ENCODE measurements around the gene DHX34.

DHX34 gene

GRCh38 chr19:47414469-47414868 is 65.4 kb downstream of the DHX34 start:
- Histone ChIP-seq H3K27me3 (ENCODE audit: insufficient read depth, low read length) (no peaks in the 10 kb centered on the region), H3K9me3 (ENCODE audit: low read length) (no peaks in the 10 kb centered on the region), H3K4me3 (ENCODE audit: low read length) (no peak overlapping the region), H3K4me1 (ENCODE audit: insufficient read depth, low read length) (peaks cover 13% of the 10 kb centered on the region), H3K36me3 (ENCODE audit: insufficient read depth, low read length) (peaks cover 20% of the 10 kb centered on the region), H2AFZ (ENCODE audit: low read depth, low read length) (no peak overlapping the region)

- Histone ChIP-seq H3K27me3 (ENCODE audit: insufficient read depth, low read length) (no peaks in the 10 kb centered on the region), H3K4me3 (ENCODE audit: low read length) (no peak overlapping the region), H2AFZ (ENCODE audit: low read depth, low read length) (no peak overlapping the region), H3K36me3 (ENCODE audit: insufficient read depth, low read length) (peaks cover 20% of the 10 kb centered on the region), H3K9me3 (ENCODE audit: low read length) (no peaks in the 10 kb centered on the region), H3K4me1 (ENCODE audit: insufficient read depth, low read length) (peaks cover 29% of the 10 kb centered on the region)
Measured at GRCh38 chr19:47415953-47416642, 67.0 kb downstream of the DHX34 start.

GRCh38 chr19:47416643-47416985 is 67.5 kb downstream of the DHX34 start:
- no peaks in the 10 kb centered on the region for H3K27me3 ChIP-seq (ENCODE audit: insufficient read depth, low read length)
- peaks cover 20% of the 10 kb centered on the region for H3K36me3 ChIP-seq (ENCODE audit: insufficient read depth, low read length)
- no peaks in the 10 kb centered on the region for H3K9me3 ChIP-seq (ENCODE audit: low read length)
- H3K4me3 ChIP-seq (ENCODE audit: low read length) = no peak overlapping the region
- H3K4me1 ChIP-seq (ENCODE audit: insufficient read depth, low read length) = peaks cover 34% of the 10 kb centered on the region
- no peak overlapping the region for H2AFZ ChIP-seq (ENCODE audit: low read depth, low read length)

GRCh38 chr19:47417107-47417745 is 68.1 kb downstream of the DHX34 start:
- Histone ChIP-seq H3K9me3 (ENCODE audit: low read length) (no peaks in the 10 kb centered on the region), H3K36me3 (ENCODE audit: insufficient read depth, low read length) (peaks cover 20% of the 10 kb centered on the region), H3K27me3 (ENCODE audit: insufficient read depth, low read length) (no peaks in the 10 kb centered on the region), H3K4me1 (ENCODE audit: insufficient read depth, low read length) (peaks cover 39% of the 10 kb centered on the region), H3K4me3 (ENCODE audit: low read length) (peak overlapping the region; percentile 64), H2AFZ (ENCODE audit: low read depth, low read length) (no peak overlapping the region)

GRCh38 chr19:47417746-47418691 is 68.9 kb downstream of the DHX34 start:
- no peaks in the 10 kb centered on the region for H3K9me3 ChIP-seq (ENCODE audit: low read length)
- peaks cover 47% of the 10 kb centered on the region for H3K4me1 ChIP-seq (ENCODE audit: insufficient read depth, low read length)
- no peaks in the 10 kb centered on the region for H3K27me3 ChIP-seq (ENCODE audit: insufficient read depth, low read length)
- no peak overlapping the region for H2AFZ ChIP-seq (ENCODE audit: low read depth, low read length)
- peak overlapping the region; percentile 64 for H3K4me3 ChIP-seq (ENCODE audit: low read length)
- H3K36me3 ChIP-seq (ENCODE audit: insufficient read depth, low read length) = peaks cover 20% of the 10 kb centered on the region

- H3K9me3 ChIP-seq (ENCODE audit: low read length) = no peaks in the 10 kb centered on the region
- H3K27me3 ChIP-seq (ENCODE audit: insufficient read depth, low read length) = no peaks in the 10 kb centered on the region
- no peak overlapping the region for H2AFZ ChIP-seq (ENCODE audit: low read depth, low read length)
- H3K4me3 ChIP-seq (ENCODE audit: low read length) = peak overlapping the region; percentile 64
- peaks cover 51% of the 10 kb centered on the region for H3K4me1 ChIP-seq (ENCODE audit: insufficient read depth, low read length)
- peaks cover 15% of the 10 kb centered on the region for H3K36me3 ChIP-seq (ENCODE audit: insufficient read depth, low read length)
Measured at GRCh38 chr19:47418692-47419029, 69.5 kb downstream of the DHX34 start.

GRCh38 chr19:47419030-47419783 is 70.1 kb downstream of the DHX34 start, which contains the start of gene MEIS3:
Gene MEIS3, minus strand, starts transcription at chr19:47419527. Its CDS starts 446 bp downstream, at chr19:47419081.
- Histone ChIP-seq H2AFZ (ENCODE audit: low read depth, low read length) (peak within 1 kb of the TSS; percentile 44), H3K27me3 (ENCODE audit: insufficient read depth, low read length) (no peaks in the 10 kb centered on the region), H3K36me3 (ENCODE audit: insufficient read depth, low read length) (peaks cover 12% of the 10 kb centered on the region), H3K9me3 (ENCODE audit: low read length) (no peaks in the 10 kb centered on the region), H3K4me1 (ENCODE audit: insufficient read depth, low read length) (peaks cover 51% of the 10 kb centered on the region), H3K4me3 (ENCODE audit: low read length) (peak within 1 kb of the TSS; percentile 64)

GRCh38 chr19:47419789-47420188 is 70.7 kb downstream of the DHX34 start:
- Histone ChIP-seq H3K27me3 (ENCODE audit: insufficient read depth, low read length) (no peaks in the 10 kb centered on the region), H3K4me1 (ENCODE audit: insufficient read depth, low read length) (peaks cover 51% of the 10 kb centered on the region), H3K36me3 (ENCODE audit: insufficient read depth, low read length) (peaks cover 8% of the 10 kb centered on the region), H2AFZ (ENCODE audit: low read depth, low read length) (peak overlapping the region; percentile 44), H3K4me3 (ENCODE audit: low read length) (peak overlapping the region; percentile 64), H3K9me3 (ENCODE audit: low read length) (no peaks in the 10 kb centered on the region)

- H3K4me3 ChIP-seq (ENCODE audit: low read length) = peak overlapping the region; percentile 30
- peaks cover 7% of the 10 kb centered on the region for H3K36me3 ChIP-seq (ENCODE audit: insufficient read depth, low read length)
- H3K9me3 ChIP-seq (ENCODE audit: low read length) = no peaks in the 10 kb centered on the region
- peak overlapping the region; percentile 15 for H2AFZ ChIP-seq (ENCODE audit: low read depth, low read length)
- H3K27me3 ChIP-seq (ENCODE audit: insufficient read depth, low read length) = no peaks in the 10 kb centered on the region
- peaks cover 51% of the 10 kb centered on the region for H3K4me1 ChIP-seq (ENCODE audit: insufficient read depth, low read length)
Measured at GRCh38 chr19:47421244-47421786, 72.2 kb downstream of the DHX34 start.

GRCh38 chr19:47421844-47422395 is 72.8 kb downstream of the DHX34 start:
- no peaks in the 10 kb centered on the region for H3K27me3 ChIP-seq (ENCODE audit: insufficient read depth, low read length)

GRCh38 chr19:47422417-47423163 is 73.5 kb downstream of the DHX34 start:
- Histone ChIP-seq H3K4me1 (ENCODE audit: insufficient read depth, low read length) (peaks cover 52% of the 10 kb centered on the region), H3K4me3 (ENCODE audit: low read length) (peak overlapping the region; percentile 8), H3K9me3 (ENCODE audit: low read length) (no peaks in the 10 kb centered on the region), H3K27me3 (ENCODE audit: insufficient read depth, low read length) (no peaks in the 10 kb centered on the region), H2AFZ (ENCODE audit: low read depth, low read length) (no peak overlapping the region), H3K36me3 (ENCODE audit: insufficient read depth, low read length) (no peaks in the 10 kb centered on the region)

More at GRCh38 chr19:47421844-47422395, 72.8 kb downstream of the DHX34 start:
- Histone ChIP-seq H3K4me3 (ENCODE audit: low read length) (peak overlapping the region; percentile 30), H3K36me3 (ENCODE audit: insufficient read depth, low read length) (peaks cover under 1% of the 10 kb centered on the region), H3K9me3 (ENCODE audit: low read length) (no peaks in the 10 kb centered on the region), H3K4me1 (ENCODE audit: insufficient read depth, low read length) (peaks cover 51% of the 10 kb centered on the region), H2AFZ (ENCODE audit: low read depth, low read length) (peak overlapping the region; percentile 15)
